ENCODE data around the gene ASXL1.

The ASXL1 gene

DNA sequence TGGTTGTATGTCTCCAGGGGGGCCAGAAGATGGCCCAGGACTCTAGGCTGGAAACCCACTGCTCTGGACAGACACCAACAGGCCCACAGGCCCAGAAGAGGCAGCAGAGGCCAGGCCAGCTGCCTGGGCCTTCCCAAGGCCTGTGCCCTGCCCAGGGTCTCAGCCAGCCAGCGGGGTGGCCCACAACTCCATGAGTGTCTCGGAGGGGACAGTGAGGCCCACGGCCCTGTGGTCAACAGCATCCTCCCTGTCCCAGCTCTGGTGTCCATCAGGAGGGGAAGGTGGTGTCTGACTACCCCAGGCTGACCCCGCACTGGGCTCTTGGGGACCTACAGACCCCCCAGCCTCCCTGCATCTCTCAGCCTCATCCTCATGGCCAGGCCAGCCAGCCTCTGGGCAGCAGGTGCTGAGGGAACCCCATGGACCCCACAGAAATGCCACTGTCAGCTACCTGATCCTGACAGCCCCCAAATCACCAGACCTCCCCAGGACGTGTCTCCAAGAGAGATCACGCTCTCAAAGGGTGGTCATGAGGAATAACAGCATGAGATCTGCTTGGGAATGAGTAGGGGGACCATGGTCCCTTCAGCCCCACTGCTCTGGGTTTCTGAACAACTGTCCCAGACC is 114.6 kb downstream of the ASXL1 start:
- H4K20me1 ChIP-seq (ENCODE audit: insufficient read depth), result no peaks in the 10 kb centered on the region
- TF ChIP-seq, protein P1, sequence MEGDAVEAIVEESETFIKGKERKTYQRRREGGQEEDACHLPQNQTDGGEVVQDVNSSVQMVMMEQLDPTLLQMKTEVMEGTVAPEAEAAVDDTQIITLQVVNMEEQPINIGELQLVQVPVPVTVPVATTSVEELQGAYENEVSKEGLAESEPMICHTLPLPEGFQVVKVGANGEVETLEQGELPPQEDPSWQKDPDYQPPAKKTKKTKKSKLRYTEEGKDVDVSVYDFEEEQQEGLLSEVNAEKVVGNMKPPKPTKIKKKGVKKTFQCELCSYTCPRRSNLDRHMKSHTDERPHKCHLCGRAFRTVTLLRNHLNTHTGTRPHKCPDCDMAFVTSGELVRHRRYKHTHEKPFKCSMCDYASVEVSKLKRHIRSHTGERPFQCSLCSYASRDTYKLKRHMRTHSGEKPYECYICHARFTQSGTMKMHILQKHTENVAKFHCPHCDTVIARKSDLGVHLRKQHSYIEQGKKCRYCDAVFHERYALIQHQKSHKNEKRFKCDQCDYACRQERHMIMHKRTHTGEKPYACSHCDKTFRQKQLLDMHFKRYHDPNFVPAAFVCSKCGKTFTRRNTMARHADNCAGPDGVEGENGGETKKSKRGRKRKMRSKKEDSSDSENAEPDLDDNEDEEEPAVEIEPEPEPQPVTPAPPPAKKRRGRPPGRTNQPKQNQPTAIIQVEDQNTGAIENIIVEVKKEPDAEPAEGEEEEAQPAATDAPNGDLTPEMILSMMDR (conservative IDR thresholded peaks at IDR 0.05; ENCODE audit: low read depth, low read length), result no peak
- no peak overlapping the region for H3K9ac ChIP-seq
- H3K4me3 ChIP-seq (IDR thresholded peaks at IDR 0.05; ENCODE audit: insufficient read depth, low read depth, low read length), result no peak overlapping the region
- H3K27ac ChIP-seq, result no peak overlapping the region
- no peaks in the 10 kb centered on the region for H3K79me2 ChIP-seq (ENCODE audit: insufficient read depth, low read depth)
- no peaks in the 10 kb centered on the region for H3K36me3 ChIP-seq (ENCODE audit: insufficient read depth)
- H3K4me1 ChIP-seq (ENCODE audit: low read depth, poor library complexity, severe bottlenecking), result no peaks in the 10 kb centered on the region
- no peak overlapping the region for H2AFZ ChIP-seq (ENCODE audit: low read depth)
- H3K4me2 ChIP-seq, result no peak overlapping the region
- H3K27me3 ChIP-seq (ENCODE audit: insufficient read depth, low read depth), result no peaks in the 10 kb centered on the region

DNA sequence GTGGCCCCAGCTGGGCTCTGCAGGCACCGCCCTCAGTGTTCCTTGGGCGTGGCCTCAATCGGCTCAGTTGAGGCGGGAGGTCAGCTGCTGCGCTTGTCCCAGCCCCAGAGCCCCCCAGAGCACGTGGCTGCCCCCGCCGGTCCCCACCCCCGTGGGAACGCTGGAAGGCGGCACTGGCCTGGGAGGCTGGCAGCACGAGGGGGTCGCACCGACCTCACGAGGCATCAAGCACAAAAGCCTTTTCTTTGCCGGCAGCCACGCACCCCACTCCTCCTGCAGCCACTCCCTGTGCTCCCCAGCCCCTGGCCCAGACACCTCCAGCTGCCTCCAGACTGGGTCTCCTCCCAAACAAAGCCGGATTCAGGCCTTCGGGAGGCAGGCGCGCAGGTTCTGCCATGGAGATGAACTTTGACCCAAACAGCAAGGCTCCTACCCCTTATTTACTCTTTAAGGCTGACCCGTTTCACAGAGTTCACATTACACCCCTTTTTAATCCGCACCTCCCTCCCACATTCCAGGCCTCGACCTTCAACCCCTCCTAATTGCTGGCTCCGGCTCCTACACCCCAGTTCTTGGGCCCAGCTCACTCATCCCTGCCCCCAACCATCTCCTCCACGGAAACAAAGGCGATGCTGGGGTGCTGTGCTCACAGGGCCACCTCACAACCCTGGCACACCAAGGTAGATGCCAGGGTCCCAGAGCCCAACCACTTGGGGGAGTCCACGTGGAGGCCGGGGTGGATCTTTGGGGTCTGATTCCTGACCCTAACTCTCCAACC is 115.3 kb downstream of the ASXL1 start:
- H3K36me3 ChIP-seq (ENCODE audit: insufficient read depth), result no peaks in the 10 kb centered on the region
- H3K79me2 ChIP-seq (ENCODE audit: insufficient read depth, low read depth), result no peaks in the 10 kb centered on the region
- H3K4me3 ChIP-seq (IDR thresholded peaks at IDR 0.05; ENCODE audit: insufficient read depth, low read depth, low read length), result no peak overlapping the region
- no peak overlapping the region for H3K4me2 ChIP-seq
- no peak overlapping the region for H3K9ac ChIP-seq
- TF ChIP-seq, protein P1 (conservative IDR thresholded peaks at IDR 0.05; ENCODE audit: low read depth, low read length), result no peak
- no peak overlapping the region for H3K27ac ChIP-seq
- H4K20me1 ChIP-seq (ENCODE audit: insufficient read depth), result no peaks in the 10 kb centered on the region
- H2AFZ ChIP-seq (ENCODE audit: low read depth), result no peak overlapping the region
- no peaks in the 10 kb centered on the region for H3K4me1 ChIP-seq (ENCODE audit: low read depth, poor library complexity, severe bottlenecking)
- no peaks in the 10 kb centered on the region for H3K27me3 ChIP-seq (ENCODE audit: insufficient read depth, low read depth)

GRCh38 chr20:32474009-32474716 is 116.0 kb downstream of the ASXL1 start:
- Histone ChIP-seq H3K79me2 (ENCODE audit: insufficient read depth, low read depth) (no peaks in the 10 kb centered on the region), H3K4me2 (no peak overlapping the region), H4K20me1 (ENCODE audit: insufficient read depth) (no peaks in the 10 kb centered on the region), H3K36me3 (ENCODE audit: insufficient read depth) (no peaks in the 10 kb centered on the region), H3K27me3 (ENCODE audit: insufficient read depth, low read depth) (no peaks in the 10 kb centered on the region), H3K4me1 (ENCODE audit: low read depth, poor library complexity, severe bottlenecking) (no peaks in the 10 kb centered on the region), H3K27ac (no peak overlapping the region), H2AFZ (ENCODE audit: low read depth) (no peak overlapping the region), H3K9ac (no peak overlapping the region), H3K4me3 (IDR thresholded peaks at IDR 0.05; ENCODE audit: insufficient read depth, low read depth, low read length) (no peak overlapping the region)
- TF ChIP-seq, protein P1 (conservative IDR thresholded peaks at IDR 0.05; ENCODE audit: low read depth, low read length), result no peak

- TF ChIP-seq, protein P1 (conservative IDR thresholded peaks at IDR 0.05; ENCODE audit: low read depth, low read length), result no peak
- Histone ChIP-seq H3K36me3 (ENCODE audit: insufficient read depth) (no peaks in the 10 kb centered on the region), H3K4me2 (no peak overlapping the region), H2AFZ (ENCODE audit: low read depth) (no peak overlapping the region), H3K4me1 (ENCODE audit: low read depth, poor library complexity, severe bottlenecking) (no peaks in the 10 kb centered on the region), H3K27ac (no peak overlapping the region), H3K79me2 (ENCODE audit: insufficient read depth, low read depth) (no peaks in the 10 kb centered on the region; the same call in 1 of the 2 replicates), H3K9ac (no peak overlapping the region), H3K4me3 (IDR thresholded peaks at IDR 0.05; ENCODE audit: insufficient read depth, low read depth, low read length) (no peak overlapping the region), H4K20me1 (ENCODE audit: insufficient read depth) (no peaks in the 10 kb centered on the region), H3K27me3 (ENCODE audit: insufficient read depth, low read depth) (no peaks in the 10 kb centered on the region)
Observed at GRCh38 chr20:32474717-32474966, 116.5 kb downstream of the ASXL1 start.
